ENCODE measurements around the gene ADRA2C. TPM values are rescaled to one million over a fixed set of nuclear protein-coding genes. Genes with fewer than 3 reads are reported as not detected.

ADRA2C gene
- total RNA-seq, 4 donors from 2014 or later: 3.2 to 13.3 (median 10.0) TPM

DNA sequence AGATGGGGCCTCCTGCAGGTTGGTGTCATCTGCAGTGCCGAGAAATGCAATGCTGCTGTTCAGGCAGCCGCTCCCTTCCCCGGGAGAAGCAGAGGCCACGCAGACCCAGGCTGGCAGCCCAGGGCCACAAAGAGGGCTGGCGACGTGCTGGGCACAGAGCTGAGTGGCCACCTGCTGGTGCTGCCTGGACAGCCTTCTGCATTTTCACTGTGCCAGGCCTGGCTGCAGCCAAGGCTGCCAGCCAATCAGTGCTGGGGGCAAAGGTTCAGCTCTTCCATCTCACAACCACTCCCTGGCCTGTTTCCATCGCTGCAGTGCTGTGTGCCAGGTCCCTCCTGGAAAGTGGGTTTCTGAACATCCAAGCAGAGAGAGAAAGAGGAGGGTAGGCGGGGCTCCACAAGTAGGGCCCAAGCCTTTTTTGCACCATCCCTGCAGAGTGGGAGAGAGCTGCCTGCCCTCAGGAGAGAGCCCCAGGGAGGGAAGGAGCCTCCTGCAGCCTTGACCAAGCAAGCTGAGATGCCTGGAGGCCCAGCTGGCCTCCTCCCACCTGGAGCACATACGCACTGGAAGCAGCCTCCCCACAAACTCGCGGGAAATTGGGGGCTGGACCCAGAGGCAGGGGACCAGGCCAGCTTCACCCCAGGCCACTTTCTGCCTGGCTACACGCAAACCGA lies 20.1 kb downstream of the ADRA2C start:
- DNase-seq (ENCODE audit: low spot score): no peak
- TF ChIP-seq, protein P1, sequence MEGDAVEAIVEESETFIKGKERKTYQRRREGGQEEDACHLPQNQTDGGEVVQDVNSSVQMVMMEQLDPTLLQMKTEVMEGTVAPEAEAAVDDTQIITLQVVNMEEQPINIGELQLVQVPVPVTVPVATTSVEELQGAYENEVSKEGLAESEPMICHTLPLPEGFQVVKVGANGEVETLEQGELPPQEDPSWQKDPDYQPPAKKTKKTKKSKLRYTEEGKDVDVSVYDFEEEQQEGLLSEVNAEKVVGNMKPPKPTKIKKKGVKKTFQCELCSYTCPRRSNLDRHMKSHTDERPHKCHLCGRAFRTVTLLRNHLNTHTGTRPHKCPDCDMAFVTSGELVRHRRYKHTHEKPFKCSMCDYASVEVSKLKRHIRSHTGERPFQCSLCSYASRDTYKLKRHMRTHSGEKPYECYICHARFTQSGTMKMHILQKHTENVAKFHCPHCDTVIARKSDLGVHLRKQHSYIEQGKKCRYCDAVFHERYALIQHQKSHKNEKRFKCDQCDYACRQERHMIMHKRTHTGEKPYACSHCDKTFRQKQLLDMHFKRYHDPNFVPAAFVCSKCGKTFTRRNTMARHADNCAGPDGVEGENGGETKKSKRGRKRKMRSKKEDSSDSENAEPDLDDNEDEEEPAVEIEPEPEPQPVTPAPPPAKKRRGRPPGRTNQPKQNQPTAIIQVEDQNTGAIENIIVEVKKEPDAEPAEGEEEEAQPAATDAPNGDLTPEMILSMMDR (IDR thresholded peaks at IDR 0.05): no peak

DNA sequence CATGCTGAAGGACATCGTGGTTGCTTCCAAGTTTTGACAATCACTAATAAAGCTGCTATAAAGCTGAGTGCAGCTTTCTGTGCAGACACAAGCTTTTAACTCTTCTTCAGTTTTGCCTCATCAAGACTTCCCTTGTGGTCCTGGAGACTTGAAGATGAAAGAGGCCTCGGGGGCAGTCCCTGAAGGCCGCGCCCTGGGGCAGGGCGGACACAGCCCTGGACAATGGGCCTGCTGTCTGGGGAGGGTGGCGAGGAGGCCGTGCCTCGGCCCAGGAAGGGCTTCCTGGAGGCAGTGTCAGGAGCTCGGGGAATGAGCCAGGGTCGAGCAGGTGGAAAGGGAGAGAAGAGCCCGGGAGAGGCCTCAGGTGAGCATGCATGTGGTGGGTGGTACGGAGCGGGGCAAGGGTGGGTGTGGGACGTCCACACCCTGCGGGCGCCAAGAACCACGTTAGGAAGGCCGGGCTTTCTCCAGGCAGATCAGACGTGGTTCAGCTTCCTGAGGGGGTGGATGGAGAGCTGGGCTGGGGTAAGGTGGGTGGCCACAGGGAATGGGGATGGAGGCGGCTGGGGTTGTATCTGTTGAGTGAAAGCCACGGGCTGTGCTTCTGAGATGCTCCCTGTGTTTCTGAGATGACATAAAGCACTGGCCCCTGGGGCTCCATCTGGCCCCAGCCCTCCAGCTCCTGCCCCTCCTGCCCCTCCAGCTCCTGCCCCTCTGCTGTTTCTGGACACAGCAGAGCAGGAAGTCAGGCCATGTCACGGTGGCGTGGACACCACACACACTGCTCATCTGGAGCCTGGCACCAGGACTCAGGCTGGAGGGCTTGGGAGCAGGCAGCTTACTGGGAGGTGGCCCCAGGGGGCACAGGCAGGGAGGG lies 21.5 kb downstream of the ADRA2C start:
- TF ChIP-seq, protein P1 (IDR thresholded peaks at IDR 0.05): no peak
- ATAC-seq (ENCODE audit: low FRiP score) (no peak), DNase-seq (ENCODE audit: low spot score) (no peak)

More for the DNA sequence above, 20.1 kb downstream of the ADRA2C start:
- ATAC-seq (ENCODE audit: low FRiP score): no peak

DNA sequence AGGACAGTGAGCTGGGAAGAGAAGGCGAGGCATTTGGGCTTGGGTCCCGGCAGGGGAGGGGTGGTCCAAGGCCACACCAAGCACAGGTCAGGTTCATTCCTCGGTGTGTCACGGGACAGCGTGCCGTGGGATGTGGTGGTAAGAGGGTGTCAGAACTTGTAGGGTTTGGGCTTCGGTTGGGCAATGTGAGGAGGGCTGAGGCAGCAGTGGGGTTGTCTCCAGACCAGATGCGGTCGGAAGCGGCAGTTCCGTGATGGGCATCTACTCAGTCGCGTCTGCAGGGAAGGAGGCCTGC lies 22.1 kb downstream of the ADRA2C start:
- TF ChIP-seq, protein P1 (IDR thresholded peaks at IDR 0.05): no peak
- ATAC-seq (ENCODE audit: low FRiP score) (no peak), DNase-seq (ENCODE audit: low spot score) (no peak)

DNA sequence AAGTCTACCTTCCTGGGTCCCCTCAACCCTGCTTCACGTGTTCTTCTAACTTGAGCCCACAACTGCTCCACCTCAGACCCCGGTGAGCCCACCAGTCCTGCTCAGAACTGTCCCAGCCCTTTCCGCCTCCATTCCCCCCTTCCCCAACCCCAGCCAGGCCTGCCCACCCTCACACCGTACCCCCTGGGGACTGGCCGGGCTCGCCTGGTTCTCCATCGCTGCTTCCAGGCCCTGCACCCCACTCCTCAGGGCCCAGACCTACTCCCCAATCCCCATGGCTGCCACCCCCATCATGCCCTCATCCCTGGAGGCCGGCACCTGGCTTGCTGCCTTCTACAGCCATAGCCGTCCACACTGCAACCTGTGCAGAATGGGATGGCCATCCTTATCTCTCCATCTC lies 23.4 kb downstream of the ADRA2C start:
- ATAC-seq (ENCODE audit: low FRiP score): no peak
- DNase-seq (ENCODE audit: low spot score): no peak

DNA sequence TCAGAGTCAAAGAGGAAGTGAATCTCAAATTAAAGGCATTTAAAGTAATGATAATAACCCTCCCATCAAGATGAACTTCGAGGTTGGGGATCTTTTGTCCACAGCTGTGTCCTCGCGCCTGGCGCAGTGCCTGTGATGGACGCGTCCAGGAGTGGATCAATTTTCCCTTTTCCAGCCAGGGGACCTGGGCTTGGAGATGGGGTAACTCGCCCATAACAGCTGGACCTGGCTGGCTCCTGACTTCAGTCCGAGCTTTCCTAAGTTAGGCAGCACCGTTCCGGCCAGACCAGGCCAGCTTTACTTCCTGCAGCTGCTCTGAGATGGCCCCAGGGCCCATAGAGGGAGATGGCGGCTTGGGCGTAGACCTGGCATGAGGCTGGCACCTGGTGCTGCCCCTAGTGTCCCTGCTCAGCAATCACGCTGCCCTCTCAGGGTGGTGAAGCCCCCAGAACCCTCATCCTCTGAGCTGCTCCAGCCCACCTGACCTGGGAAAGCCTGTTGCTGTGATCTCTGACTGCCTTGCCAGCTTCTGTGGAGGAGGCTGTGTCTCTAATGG lies 23.9 kb downstream of the ADRA2C start:
- DNase-seq (ENCODE audit: low spot score) (no peak), ATAC-seq (ENCODE audit: low FRiP score) (no peak)
- TF ChIP-seq, protein P1 (IDR thresholded peaks at IDR 0.05): no peak

More for the DNA sequence above, 23.4 kb downstream of the ADRA2C start:
- TF ChIP-seq, protein P1 (IDR thresholded peaks at IDR 0.05): no peak

DNA sequence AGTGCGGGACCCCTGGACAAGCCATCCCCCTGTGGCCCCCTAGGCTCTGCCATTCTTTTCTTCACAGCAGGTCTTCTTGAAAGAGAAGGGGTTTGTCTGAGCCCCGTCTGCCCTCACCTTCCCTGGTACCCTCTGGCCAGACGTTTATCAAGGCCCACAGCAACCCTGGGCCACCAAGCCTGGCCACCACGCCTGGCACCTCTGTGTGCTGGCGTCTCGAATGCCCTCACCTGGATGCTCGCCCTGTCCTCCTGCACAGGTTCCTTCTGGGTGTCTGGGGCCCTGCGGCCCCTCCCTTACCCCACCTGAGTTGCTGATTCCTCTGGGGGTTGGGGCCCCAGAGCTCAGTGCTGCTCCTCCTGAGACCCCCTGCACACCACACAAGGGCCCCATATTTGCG lies 25.1 kb downstream of the ADRA2C start:
- TF ChIP-seq, protein P1 (IDR thresholded peaks at IDR 0.05): no peak
- ATAC-seq (ENCODE audit: low FRiP score) (no peak), DNase-seq (ENCODE audit: low spot score) (no peak)

Measured in omental fat pad (tissue), 4 donors.